Breast epithelium (tissue), 3 donors: ENCODE results near the gene ACO2.

Source experiments
- CTCF ChIP-seq, 3 donors: fragments of 450-650 bp; IDR thresholded peaks; one replicate each; pipeline ENCODE4 v1.5.1; 2016 to 2017; ENCODE audit warnings: antibody characterized with exemption in 3 of 3, mild to moderate bottlenecking in 3 of 3, moderate library complexity in 3 of 3
- POLR2A ChIP-seq: fragments of 450-650 bp; IDR thresholded peaks from one replicate; pipeline ENCODE4 v1.6.1; 2016; ENCODE audit warnings: antibody characterized with exemption, mild to moderate bottlenecking, moderate library complexity
- POLR2AphosphoS5 ChIP-seq, 3 donors: sonication (generic); formaldehyde crosslinking; IDR thresholded peaks; one replicate each; pipeline ENCODE4 v1.6.1; 2017; ENCODE audit warnings: antibody characterized with exemption in 3 of 3

GRCh38 chr22:41500303-41500702 lies 31.4 kb downstream of the ACO2 start:
- TF ChIP-seq CTCF (IDR thresholded peaks at IDR 0.05) (no peak), POLR2AphosphoS5 (IDR thresholded peaks at IDR 0.05) (no peak), POLR2A (no peak)
